ENCODE data around the gene WDFY4. TPM values are rescaled to one million over a fixed set of nuclear protein-coding genes. Genes with fewer than 3 reads are reported as not detected.

The WDFY4 gene
- total and polyA plus RNA-seq, 2 of the 4 experiments (the other 2 are of a cell fraction): not detected

- Histone ChIP-seq H3K27me3 (ENCODE audit: control insufficient read depth, insufficient read depth, low read length) (peaks cover 22% of the 10 kb centered on the region), H3K4me2 (ENCODE audit: low read depth, low read length) (no peak overlapping the region), H2BK5ac (ENCODE audit: low read depth, low read length, poor library complexity, severe bottlenecking) (no peak overlapping the region), H2AFZ (replicated peaks; ENCODE audit: low read length, poor library complexity) (no peak overlapping the region), H2BK120ac (ENCODE audit: low read depth, low read length) (no peak overlapping the region), H2AK5ac (ENCODE audit: low read depth, low read length) (no peak overlapping the region), H4K8ac (ENCODE audit: low read depth in 2 of 2, low read length in 2 of 2) (no peak overlapping the region), H3K4me3 (ENCODE audit: insufficient read depth, low read depth, low read length) (no peak overlapping the region), H3K9me1 (ENCODE audit: insufficient read depth, low read length) (no peaks in the 10 kb centered on the region), H3K4me1 (ENCODE audit: control insufficient read depth, insufficient read depth, low read length) (no peaks in the 10 kb centered on the region), H4K5ac (ENCODE audit: low read depth, low read length) (no peak overlapping the region), H3K9ac (ENCODE audit: low read depth, low read length) (no peak overlapping the region), H3K9me3 (ENCODE audit: control insufficient read depth, insufficient read depth, low read length) (no peaks in the 10 kb centered on the region), H2AK9ac (replicated peaks; ENCODE audit: low read depth, low read length, poor library complexity) (no peak overlapping the region), H3K27ac (ENCODE audit: insufficient read depth, low read length) (no peak overlapping the region), H4K91ac (ENCODE audit: insufficient read depth, low read depth, low read length) (no peak overlapping the region), H3K56ac (ENCODE audit: extremely low read depth, insufficient read depth, low read length) (no peak overlapping the region), H3K14ac (replicated peaks; ENCODE audit: low read depth, low read length) (no peak overlapping the region), H2BK15ac (ENCODE audit: low read depth, low read length) (no peak overlapping the region), H3K23ac (ENCODE audit: low read depth, low read length) (no peak overlapping the region), H3K18ac (ENCODE audit: low read depth, low read length) (no peak overlapping the region), H3K4ac (ENCODE audit: low read depth, low read length) (no peak overlapping the region), H3K79me1 (ENCODE audit: low read depth in 1 of 2, low read length in 2 of 2) (no peaks in the 10 kb centered on the region), H2BK20ac (ENCODE audit: low read depth, low read length) (no peak overlapping the region), H3K36me3 (ENCODE audit: control insufficient read depth, insufficient read depth, low read length) (no peaks in the 10 kb centered on the region), H4K20me1 (ENCODE audit: insufficient read depth, low read length) (no peaks in the 10 kb centered on the region)
- DNase-seq: no peak
- CTCF ChIA-PET: no interaction called here
- ATAC-seq (ENCODE audit: low read depth): no peak
- dilution Hi-C loops (cut with HindIII; ENCODE audit: low sequenced_read_pairs, unreplicated experiment) (no loop called here), intact Hi-C loops (cut with micrococcal nuclease) (no loop called here), in situ Hi-C loops (cut with MboI; ENCODE audit: low sequenced_read_pairs) (no loop called here)
- no TSS peak for BruUV-seq (replicated peaks)
- no peak for TF ChIP-seq CTCF (conservative IDR thresholded peaks at IDR 0.05; ENCODE audit: low read depth, low read length)
- no peak for TF ChIP-seq MXI1 (IDR thresholded peaks at IDR 0.05; ENCODE audit: borderline replicate concordance, low read depth, low read length)
- TF ChIP-seq POLR2A (IDR thresholded peaks at IDR 0.05; ENCODE audit: low read depth, low read length): no peak
- no peak for TF ChIP-seq MAFK (IDR thresholded peaks at IDR 0.05; ENCODE audit: low read depth, low read length)
- TF ChIP-seq FOS (IDR thresholded peaks at IDR 0.05; ENCODE audit: low read depth, low read length): no peak
- no CpG with 5 or more reads among the region's 5 CpGs for WGBS, 2 experiments (ENCODE audit: extremely low coverage in 2 of 2, insufficient read length in 1 of 2)
- POLR2A ChIA-PET (ENCODE audit: unreplicated experiment): no interaction called here
Observed at GRCh38 chr10:48983648-48984351, 299.1 kb downstream of the WDFY4 start.

Data from IMR-90 (cell line).